Transverse colon (tissue), 4 donors: ENCODE results near the gene MRAP. TPM values are rescaled to one million over a fixed set of nuclear protein-coding genes. Genes with fewer than 3 reads are reported as not detected.

Source experiments
- DNase-seq: peaks from one replicate; pipeline ENCODE4 v3.0.0-alpha.2; 2019
- H3K27ac ChIP-seq, 4 donors: fragments of 200-600 bp; sonication (generic); 2 replicates each; pipeline ENCODE4 v1.5.1; 2016 to 2018; ENCODE audit warnings: inconsistent platforms in 4 of 4
- H3K27me3 ChIP-seq: fragments of 200-600 bp; sonication (generic); 2 replicates; pipeline ENCODE4 v1.5.1; 2017; ENCODE audit warnings: inconsistent platforms
- H3K36me3 ChIP-seq, 4 donors: fragments of 200-600 bp; sonication (generic); 2 replicates each; pipeline ENCODE4 v1.5.1; 2017 to 2019; ENCODE audit warnings: inconsistent platforms in 4 of 4
- H3K4me1 ChIP-seq, 4 donors: fragments of 200-600 bp; sonication (generic); 2 replicates each; pipeline ENCODE4 v1.5.1; 2017 to 2020; ENCODE audit warnings: inconsistent platforms in 4 of 4
- H3K4me3 ChIP-seq, 4 donors: fragments of 200-600 bp; sonication (generic); 1 replicate in 1 of 4; 2 replicates in 3 of 4; pipeline versions ENCODE4 v1.5.1 to v1.6.1; 2017 to 2019; ENCODE audit warnings: inconsistent platforms in 4 of 4
- H3K9me3 ChIP-seq, 2 donors: fragments of 200-600 bp; sonication (generic); 2 replicates each; pipeline ENCODE4 v1.5.1; 2017 to 2019; ENCODE audit warnings: inconsistent platforms in 2 of 2
- CTCF ChIP-seq, 5 experiments: fragments of 200-600 bp in 3 of 5; fragments of 450-650 bp in 2 of 5; sonication (generic) in 3 of 5; IDR thresholded peaks; 1 replicate in 2 of 5; 2 replicates in 3 of 5; pipeline ENCODE4 v1.5.1; 2016 to 2017; ENCODE audit warnings: antibody characterized with exemption in 5 of 5, inconsistent platforms in 3 of 5, mild to moderate bottlenecking in 2 of 5, moderate library complexity in 1 of 5
- EP300 ChIP-seq: sonication (generic); formaldehyde crosslinking; IDR thresholded peaks from one replicate; pipeline ENCODE4 v1.6.1; 2017; ENCODE audit warnings: antibody characterized with exemption, low read depth
- POLR2A ChIP-seq: fragments of 450-650 bp; IDR thresholded peaks from one replicate; pipeline ENCODE4 v1.6.1; 2016; ENCODE audit warnings: antibody characterized with exemption, mild to moderate bottlenecking, moderate library complexity
- POLR2AphosphoS5 ChIP-seq, 3 donors: sonication (generic); formaldehyde crosslinking; IDR thresholded peaks; one replicate each; pipeline ENCODE4 v1.6.1; 2016; ENCODE audit warnings: antibody characterized with exemption in 3 of 3
- WGBS, 2 donors: methylation state at CpG; one replicate each; pipeline ENCODE4 v1.1.5; 2018; ENCODE audit warnings: low coverage in 1 of 2; 5-methylcytosine and 5-hydroxymethylcytosine counted together
- in situ Hi-C, 4 donors: fragments of 200-750 bp; cut with MboI; loops; one replicate each; pipeline versions ENCODE4 v1.15.0 to v1.15.1; 2017; ENCODE audit warnings: low sequenced_read_pairs in 3 of 4, low pct_ligation_motif_present in 1 of 4, low pct_unique_long_range_greater_than_20kb in 1 of 4
- intact Hi-C: fragments of 100-400 bp; cut with DNase I; formaldehyde crosslinking; loops from one replicate; pipeline ENCODE4 v1.15.1; 2023; ENCODE audit warnings: low total_unique reads
- total RNA-seq, 4 donors: library from RNA; depleted of rRNA; stranded (reverse); fragments of >200 nt; gene quantifications; one replicate each; pipeline ENCODE4 v1.1.0, GENCODE V29; 2016

Gene MRAP
- total RNA-seq, 4 donors from 2014 or later: not detected

- Histone ChIP-seq H3K9me3 (peaks cover 0 to 6% of the 10 kb centered on the region in 2 donors), H3K36me3 (peaks cover 0 to 72% (median 19%) of the 10 kb centered on the region in 4 donors), H3K27me3 (no peaks in the 10 kb centered on the region), H3K4me3 (no peak overlapping the region), H3K27ac (no peak overlapping the region), H3K4me1 (no peaks in the 10 kb centered on the region)
- 76 to 83% methylated on average over 2 to 9 of the region's 9 CpGs for WGBS, 2 donors
- intact Hi-C loops (no loop called here), in situ Hi-C loops (no loop called here)
- no peak for DNase-seq
- TF ChIP-seq CTCF (IDR thresholded peaks at IDR 0.05) (no peak), POLR2A (no peak), POLR2AphosphoS5 (IDR thresholded peaks at IDR 0.05) (no peak), EP300 (no peak)
These were observed 50.1 kb downstream of the MRAP start for GRCh38 chr21:32348604-32349332.

DNA sequence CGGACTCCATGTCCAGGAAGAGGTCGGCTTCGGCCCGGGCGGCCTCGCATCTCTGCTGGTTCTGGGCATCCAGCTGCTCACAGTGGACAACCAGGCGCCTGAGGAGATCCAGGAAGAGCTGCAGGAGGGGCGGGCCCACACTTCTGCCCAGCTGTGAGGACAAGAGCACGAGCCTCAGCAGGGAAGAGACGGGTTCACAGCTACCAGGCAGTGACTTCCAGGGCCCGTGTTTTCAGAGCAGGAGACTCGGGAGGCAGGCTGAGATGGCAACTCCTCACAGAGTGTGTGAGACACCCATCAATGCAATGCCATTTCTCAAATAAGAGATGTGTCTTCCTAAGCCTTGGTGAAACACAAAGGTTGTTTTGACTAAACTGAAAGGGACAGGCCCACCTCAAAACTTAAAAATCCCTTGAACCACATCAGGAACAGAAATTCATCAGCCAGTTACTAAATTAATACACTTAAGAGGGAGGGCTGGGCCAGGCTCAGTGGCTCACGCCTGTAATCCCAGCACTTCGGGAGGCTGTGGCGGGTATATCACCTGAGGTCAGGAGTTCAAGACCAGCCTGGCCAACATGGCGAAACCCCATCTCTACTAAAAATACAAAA lies 50.8 kb downstream of the MRAP start:
- intact Hi-C loops: no loop called here
- Histone ChIP-seq H3K4me1 (no peaks in the 10 kb centered on the region), H3K27ac (no peak overlapping the region), H3K36me3 (peaks cover 0 to 73% (median 21%) of the 10 kb centered on the region in 4 donors), H3K9me3 (peaks cover 0 to 2% of the 10 kb centered on the region in 2 donors), H3K4me3 (no peak overlapping the region), H3K27me3 (no peaks in the 10 kb centered on the region)
- TF ChIP-seq CTCF (IDR thresholded peaks at IDR 0.05) (no peak), EP300 (no peak), POLR2AphosphoS5 (IDR thresholded peaks at IDR 0.05) (no peak), POLR2A (no peak)
- no peak for DNase-seq
- in situ Hi-C loops: no loop called here
- WGBS, 2 donors: 90% methylated on average over 14 of the region's 16 CpGs; no CpG with 5 or more reads in 1 of the 2 donors

DNA sequence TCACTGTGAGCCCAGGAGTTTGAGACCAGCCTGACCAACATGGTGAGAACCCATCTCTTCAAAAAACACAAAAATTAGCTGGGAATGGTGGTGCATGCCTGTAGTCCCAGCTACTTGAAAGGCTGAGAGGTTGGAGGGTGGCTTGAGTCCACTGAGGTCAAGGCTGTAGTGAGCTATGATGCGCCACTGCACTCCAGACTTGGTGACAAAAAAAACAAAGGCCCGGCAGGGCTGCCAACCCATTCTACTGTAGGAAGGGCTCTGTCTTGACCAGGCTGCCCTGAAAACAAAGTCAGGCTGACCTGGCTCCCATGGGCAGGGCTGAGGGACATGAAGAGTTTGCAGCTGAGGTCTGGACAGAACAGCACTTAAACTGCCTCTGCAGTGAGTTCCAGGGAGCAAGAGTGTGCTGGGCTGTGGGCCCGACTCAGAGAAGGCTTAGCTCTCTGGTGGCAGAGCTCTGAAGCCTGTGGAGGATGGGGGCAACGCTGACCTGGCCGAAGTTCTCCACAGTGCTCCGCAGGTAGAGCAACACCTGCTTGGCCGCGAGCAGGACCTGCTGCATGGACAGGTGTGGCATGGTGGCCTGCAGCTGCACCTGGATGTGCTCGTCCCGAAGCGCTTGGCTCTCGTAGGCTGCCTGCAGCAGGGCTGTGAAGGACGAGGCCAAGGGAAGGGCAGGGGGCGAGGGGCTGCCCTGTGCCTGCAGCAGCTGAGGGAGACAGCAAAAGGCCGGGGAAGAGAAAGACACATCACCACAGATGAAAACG lies 51.7 kb downstream of the MRAP start:
- intact Hi-C loops: no loop called here
- peaks cover 0 to 73% (median 23%) of the 10 kb centered on the region in 4 donors for H3K36me3 ChIP-seq
- in situ Hi-C loops: no loop called here
- H3K9me3 ChIP-seq: no peaks in the 10 kb centered on the region
- H3K4me1 ChIP-seq: no peaks in the 10 kb centered on the region
- H3K27me3 ChIP-seq: no peaks in the 10 kb centered on the region
- H3K4me3 ChIP-seq: no peak overlapping the region
- 80 to 90% methylated on average over 1 to 14 of the region's 16 CpGs for WGBS, 2 donors
- TF ChIP-seq EP300 (no peak), CTCF (IDR thresholded peaks at IDR 0.05) (no peak), POLR2A (no peak), POLR2AphosphoS5 (IDR thresholded peaks at IDR 0.05) (no peak)
- no peak overlapping the region for H3K27ac ChIP-seq
- no peak for DNase-seq

- Histone ChIP-seq H3K27ac (no peak overlapping the region), H3K27me3 (no peaks in the 10 kb centered on the region), H3K9me3 (no peaks in the 10 kb centered on the region), H3K4me1 (no peaks in the 10 kb centered on the region), H3K36me3 (peaks cover 0 to 70% (median 25%) of the 10 kb centered on the region in 4 donors), H3K4me3 (no peak overlapping the region)
- TF ChIP-seq EP300 (no peak), POLR2AphosphoS5 (IDR thresholded peaks at IDR 0.05) (no peak), CTCF (IDR thresholded peaks at IDR 0.05) (no peak), POLR2A (no peak)
- no peak for DNase-seq
- 87 to 89% methylated on average over 5 to 13 of the region's 13 CpGs for WGBS, 2 donors
- in situ Hi-C loops (no loop called here), intact Hi-C loops (no loop called here)
These were observed 52.3 kb downstream of the MRAP start for GRCh38 chr21:32350981-32351380.
